ENCODE measurements around the gene EIF3I. TPM values are rescaled to one million over a fixed set of nuclear protein-coding genes. Genes with fewer than 3 reads are reported as not detected.

The EIF3I gene
- total and polyA plus RNA-seq, 2 of the 13 experiments (the other 11 are each of a cell fraction or from before 2014, with no cell fraction given), result 210 to 223 TPM

- no peak for TF ChIP-seq ATF2 (CRISPR knock-in tag; IDR thresholded peaks at IDR 0.05)
- TF ChIP-seq ZNF687 (CRISPR knock-in tag; IDR thresholded peaks at IDR 0.05), result peak; percentile 87
- 0 out of 2 replicates have a peak, but pooled peaks have one; percentile 41 for TF ChIP-seq CREB1 (IDR thresholded peaks at IDR 0.05)
- TF ChIP-seq CREB1 (CRISPR knock-in tag; IDR thresholded peaks at IDR 0.05), result no peak
- TF ChIP-seq ZNF143 (CRISPR knock-in tag; IDR thresholded peaks at IDR 0.05), result no peak
- TF ChIP-seq ZBTB7B (CRISPR knock-in tag; IDR thresholded peaks at IDR 0.05), result peak; percentile 30; the same call in 1 of the 2 replicates
- peak; percentile 60 for TF ChIP-seq AGO2 (optimal IDR thresholded peaks at IDR 0.05; ENCODE audit: low read depth, low read length)
- no peak for TF ChIP-seq BHLHE40 (IDR thresholded peaks at IDR 0.05; ENCODE audit: low read length)
- TF ChIP-seq ZNF337 (CRISPR knock-in tag; IDR thresholded peaks at IDR 0.05; ENCODE audit: borderline replicate concordance, low read depth), result no peak
- no peak for TF ChIP-seq RBAK (CRISPR knock-in tag; IDR thresholded peaks at IDR 0.05)
- peak; percentile 18; the same call in 1 of the 2 replicates for TF ChIP-seq GABPB1 (CRISPR knock-in tag; IDR thresholded peaks at IDR 0.05)
- TF ChIP-seq TFDP1 (CRISPR knock-in tag; IDR thresholded peaks at IDR 0.05; ENCODE audit: borderline replicate concordance), result peak; percentile 40; the same call in 1 of the 2 replicates
- TF ChIP-seq KDM2A (CRISPR knock-in tag; IDR thresholded peaks at IDR 0.05; ENCODE audit: borderline replicate concordance, low read depth), result peak; percentile 80; the same call in 1 of the 2 replicates
- TF ChIP-seq ZNF280B (CRISPR knock-in tag; IDR thresholded peaks at IDR 0.05; ENCODE audit: borderline replicate concordance), result 0 out of 2 replicates have a peak, but pooled peaks have one; percentile 20
- TF ChIP-seq GATAD1 (CRISPR knock-in tag; IDR thresholded peaks at IDR 0.05), result 0 out of 2 replicates have a peak, but pooled peaks have one; percentile 14
- peak; percentile 28; the same call in 1 of the 2 replicates for TF ChIP-seq ZGPAT (CRISPR knock-in tag; IDR thresholded peaks at IDR 0.05)
- peak; percentile 59 for TF ChIP-seq MAX (IDR thresholded peaks at IDR 0.05)
Measured at GRCh38 chr1:32200226-32201010, 21.8 kb upstream of the EIF3I start, which contains the start of gene CCDC28B (continued).

Measured in HepG2 (cell line).